Measurements from ENCODE around the gene KRT1.

DNA sequence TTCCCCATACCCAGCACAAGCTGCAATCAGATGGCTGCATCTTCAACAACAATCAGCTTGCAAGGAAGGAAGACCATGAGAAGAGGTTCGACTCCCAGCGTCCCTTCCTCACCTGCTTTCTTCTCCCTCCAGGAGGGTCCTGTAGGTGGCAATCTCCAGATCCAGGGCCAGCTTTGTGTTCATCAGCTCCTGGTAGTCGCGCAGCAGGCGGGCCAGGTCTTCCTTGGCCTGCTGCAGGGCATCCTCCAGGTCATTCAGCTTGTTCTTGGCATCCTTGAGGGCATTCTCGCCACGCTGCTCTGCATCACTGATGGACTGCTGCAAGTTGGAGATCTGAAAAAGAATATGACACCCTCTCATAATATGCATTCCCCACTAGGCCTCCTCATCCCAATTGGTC, 4.0 kb downstream of the KRT1 start:
- TF ChIP-seq, protein P1, sequence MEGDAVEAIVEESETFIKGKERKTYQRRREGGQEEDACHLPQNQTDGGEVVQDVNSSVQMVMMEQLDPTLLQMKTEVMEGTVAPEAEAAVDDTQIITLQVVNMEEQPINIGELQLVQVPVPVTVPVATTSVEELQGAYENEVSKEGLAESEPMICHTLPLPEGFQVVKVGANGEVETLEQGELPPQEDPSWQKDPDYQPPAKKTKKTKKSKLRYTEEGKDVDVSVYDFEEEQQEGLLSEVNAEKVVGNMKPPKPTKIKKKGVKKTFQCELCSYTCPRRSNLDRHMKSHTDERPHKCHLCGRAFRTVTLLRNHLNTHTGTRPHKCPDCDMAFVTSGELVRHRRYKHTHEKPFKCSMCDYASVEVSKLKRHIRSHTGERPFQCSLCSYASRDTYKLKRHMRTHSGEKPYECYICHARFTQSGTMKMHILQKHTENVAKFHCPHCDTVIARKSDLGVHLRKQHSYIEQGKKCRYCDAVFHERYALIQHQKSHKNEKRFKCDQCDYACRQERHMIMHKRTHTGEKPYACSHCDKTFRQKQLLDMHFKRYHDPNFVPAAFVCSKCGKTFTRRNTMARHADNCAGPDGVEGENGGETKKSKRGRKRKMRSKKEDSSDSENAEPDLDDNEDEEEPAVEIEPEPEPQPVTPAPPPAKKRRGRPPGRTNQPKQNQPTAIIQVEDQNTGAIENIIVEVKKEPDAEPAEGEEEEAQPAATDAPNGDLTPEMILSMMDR (IDR thresholded peaks at IDR 0.05) = no peak
- no peak for TF ChIP-seq POLR2A (IDR thresholded peaks at IDR 0.05)
